HG03135 (cell line): ENCODE measurements around the gene CIC.
"Not testable (repeated sequence)": the region's sequence is repeated elsewhere in the genome, so short reads cannot be mapped to it uniquely, and the experiment has no call there.

ENCODE experiments used
- ATAC-seq: cut with Tn5 transposase; IDR thresholded peaks from one replicate; pipeline ENCODE4 v1.9.1; 2021; ENCODE audit warnings: mild to moderate bottlenecking, moderate library complexity; ENCODE audit not compliant: unreplicated experiment

Gene CIC

DNA sequence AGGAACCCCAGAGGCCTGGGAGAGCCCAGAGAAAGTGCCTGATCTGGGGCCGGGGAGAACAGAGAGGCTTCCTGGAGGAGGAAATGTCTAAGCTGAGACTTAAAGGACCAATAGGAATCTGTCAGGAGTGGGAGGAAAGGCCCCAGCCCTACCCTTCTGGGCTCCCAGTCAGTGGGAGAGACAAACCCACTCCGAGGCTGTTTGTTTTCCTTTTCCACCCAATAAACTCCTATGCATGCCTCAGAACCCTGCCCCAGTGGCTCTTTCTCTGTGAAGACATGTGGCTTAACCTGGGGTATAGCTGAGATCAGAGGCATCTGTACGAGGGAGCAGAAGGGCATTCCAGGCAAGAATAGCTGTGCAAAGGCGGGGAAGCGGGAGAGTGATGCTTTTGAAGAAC lies 58.3 kb downstream of the CIC start:
- ATAC-seq: no peak

DNA sequence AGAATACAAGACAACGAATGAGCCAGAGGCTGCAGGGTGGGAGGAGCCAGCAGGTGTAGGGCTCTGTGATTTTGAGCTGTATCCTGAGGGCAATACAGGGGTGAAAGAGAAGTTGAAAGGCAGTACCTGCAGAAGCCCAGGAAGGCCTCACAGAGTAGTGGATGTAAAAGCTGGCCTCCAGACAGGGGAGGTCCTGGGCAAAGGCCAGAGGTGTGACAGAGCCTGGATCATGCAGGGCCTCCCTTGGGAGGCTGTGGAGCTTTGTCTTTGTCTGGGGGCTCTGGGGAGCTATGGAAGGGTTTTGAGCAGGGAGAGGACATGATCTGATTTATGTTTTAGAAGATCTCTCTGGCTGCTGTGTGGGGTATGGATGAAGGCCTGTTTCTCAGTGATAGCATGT lies 59.1 kb downstream of the CIC start:
- no peak for ATAC-seq

DNA sequence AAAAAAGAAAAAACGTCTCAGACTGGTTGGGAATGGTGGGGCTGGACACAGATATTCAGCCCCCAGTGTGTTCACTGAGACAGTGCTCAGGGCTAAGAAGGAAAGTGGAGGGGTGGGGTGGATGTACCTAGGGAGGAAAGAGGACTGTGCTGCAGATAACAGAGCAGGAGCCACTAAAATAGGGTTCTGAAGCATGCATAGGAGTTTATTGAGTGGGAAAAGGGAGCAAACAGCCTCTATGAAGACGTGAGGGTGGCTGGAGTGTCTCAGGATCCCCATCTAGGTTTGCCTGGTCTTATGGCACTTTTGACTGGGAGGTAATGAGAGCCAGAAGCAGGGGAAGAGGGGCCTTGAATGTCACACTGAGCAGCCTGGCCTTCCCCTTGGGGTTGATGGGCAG lies 59.8 kb downstream of the CIC start:
- ATAC-seq: no peak

DNA sequence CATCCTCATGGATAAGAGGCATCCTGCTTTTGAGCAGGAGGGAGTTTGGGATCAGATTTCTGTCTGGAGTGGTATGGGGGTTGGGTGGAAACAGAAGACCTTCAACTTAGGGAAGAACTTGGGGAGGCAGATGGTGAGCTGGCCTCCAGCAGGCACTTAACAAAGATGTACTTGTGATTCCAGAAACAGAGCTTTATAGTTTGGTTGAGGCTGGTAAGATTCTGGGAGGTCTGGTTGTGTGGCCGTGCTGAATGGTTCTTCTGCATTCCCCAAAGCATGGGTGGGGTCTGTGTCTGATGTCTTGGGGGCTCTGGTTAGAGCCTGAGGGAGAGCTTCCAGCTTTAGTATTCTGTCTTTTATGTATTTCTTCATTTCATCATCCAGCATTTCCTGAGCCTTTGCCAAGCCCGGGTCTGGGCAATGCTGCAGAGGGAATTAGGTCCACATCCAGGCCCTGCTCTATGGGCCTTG lies 61.2 kb downstream of the CIC start:
- no peak for ATAC-seq

DNA sequence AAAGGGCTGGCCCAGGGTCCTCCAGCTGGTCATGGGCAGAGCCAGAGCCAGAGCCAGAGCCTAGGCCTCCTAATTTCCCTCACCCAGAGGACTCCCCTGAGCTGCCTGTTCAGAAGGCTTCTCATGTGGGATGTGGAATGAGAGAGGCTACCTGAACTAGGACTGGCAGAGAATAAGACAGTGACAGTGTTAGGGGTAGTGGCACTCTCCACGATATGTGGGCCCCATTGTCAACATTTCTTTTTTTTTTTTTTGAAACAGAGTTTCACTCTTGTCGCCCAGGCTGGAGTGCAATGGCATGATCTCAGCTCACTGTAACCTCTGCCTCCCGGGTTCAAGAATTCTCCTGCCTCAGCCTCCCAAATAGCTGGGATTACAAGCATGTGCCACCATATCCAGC lies 62.3 kb downstream of the CIC start:
- not testable (repeated sequence) for ATAC-seq

DNA sequence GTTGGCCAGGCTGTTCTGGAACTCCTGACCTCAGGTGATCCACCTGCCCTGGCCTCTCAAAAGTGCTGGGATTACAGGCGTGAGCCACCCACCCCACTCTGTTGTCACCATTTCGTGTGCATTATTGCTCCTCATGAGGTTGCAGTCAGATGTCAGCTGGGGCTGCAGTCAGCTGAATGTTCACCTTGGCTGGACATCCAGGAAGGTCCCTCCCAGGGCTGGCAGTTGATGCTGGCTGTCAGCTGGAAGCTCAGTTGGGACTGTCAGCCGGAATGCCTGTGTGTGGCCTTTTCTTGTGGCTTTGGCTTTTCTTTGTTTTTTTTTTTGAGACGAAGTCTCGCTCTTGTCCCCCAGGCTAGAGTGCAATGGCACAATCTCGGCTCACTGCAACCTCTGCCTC lies 63.0 kb downstream of the CIC start:
- ATAC-seq: no peak

DNA sequence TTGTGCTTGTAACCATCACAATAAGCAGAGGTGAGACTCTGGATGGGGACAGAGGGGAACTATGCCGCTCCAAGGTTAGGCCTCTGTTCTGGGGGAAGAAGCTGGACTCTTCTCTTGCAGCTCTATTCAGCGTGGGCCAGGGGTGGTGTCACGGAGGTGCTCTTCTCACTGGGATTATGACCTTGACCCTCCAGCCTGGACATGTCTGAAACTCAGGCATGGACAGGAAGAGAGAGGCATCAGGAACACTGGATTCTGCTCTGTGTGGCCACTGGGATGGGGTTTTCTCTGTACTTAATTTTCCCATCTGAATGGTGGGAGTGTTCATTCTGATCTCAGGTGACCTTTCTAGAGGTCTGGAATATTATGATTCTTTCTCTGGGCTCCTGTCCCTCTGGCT lies 64.0 kb downstream of the CIC start:
- ATAC-seq: no peak

DNA sequence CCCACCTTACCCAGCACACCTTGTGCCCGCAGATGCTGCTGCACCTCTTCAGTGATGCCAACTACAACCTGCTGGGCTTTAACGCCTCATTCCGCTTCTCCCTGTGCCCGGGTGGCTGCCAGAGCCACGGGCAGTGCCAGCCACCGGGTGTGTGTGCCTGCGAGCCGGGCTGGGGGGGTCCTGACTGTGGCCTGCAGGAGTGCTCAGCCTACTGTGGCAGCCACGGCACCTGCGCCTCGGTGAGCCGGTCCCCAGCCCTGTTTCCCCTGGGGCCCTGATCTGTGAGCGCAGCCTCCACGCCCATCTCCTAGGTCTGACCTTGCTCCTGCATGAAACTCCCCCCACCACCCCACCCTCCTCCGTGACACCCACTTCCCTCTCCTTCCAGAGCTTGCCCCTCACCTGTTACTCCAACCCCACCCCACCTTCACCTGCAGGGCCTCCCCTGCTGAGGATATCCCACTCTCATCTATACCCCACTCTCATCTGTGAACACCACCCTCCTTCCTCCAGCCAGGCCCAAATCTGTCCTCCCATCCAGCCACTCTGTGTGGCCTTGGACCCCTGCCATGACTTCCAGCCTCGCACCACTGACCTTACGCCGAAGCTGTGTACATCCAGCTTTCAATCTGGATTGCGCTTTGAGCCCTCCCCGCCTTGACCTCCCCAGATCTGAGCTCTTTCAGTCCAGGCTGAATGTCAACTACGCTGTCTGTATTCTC lies 65.1 kb downstream of the CIC start:
- no peak for ATAC-seq

DNA sequence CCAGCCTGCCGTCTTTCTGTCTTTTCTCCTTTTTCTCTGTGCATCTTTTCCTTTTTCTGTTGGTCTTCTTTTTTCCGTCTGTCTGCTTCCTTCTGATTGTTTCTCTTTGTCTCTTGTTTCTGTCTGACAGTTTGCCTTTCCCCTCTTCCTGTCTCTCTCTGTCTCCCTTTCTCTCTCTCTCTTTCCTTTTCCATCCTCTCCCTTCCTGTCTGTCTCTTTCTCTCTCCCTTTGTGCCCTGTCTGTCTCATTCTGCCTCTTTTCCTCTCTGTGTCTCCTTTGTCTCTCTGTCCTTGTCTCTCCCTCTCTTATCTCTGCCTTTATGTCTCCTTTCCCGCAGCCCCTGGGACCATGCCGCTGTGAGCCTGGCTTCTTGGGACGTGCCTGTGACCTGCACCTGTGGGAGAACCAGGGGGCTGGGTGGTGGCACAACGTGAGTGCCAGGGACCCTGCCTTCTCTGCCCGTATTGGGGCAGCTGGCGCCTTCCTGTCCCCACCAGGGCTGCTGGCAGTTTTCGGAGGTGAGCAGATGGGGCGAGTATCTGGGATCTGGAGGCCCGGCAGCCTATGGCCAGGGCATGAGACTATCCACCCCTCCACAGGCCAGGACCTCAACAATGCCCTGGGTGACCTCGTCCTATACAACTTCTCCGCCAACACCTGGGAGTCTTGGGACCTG lies 65.8 kb downstream of the CIC start:
- ATAC-seq: no peak

DNA sequence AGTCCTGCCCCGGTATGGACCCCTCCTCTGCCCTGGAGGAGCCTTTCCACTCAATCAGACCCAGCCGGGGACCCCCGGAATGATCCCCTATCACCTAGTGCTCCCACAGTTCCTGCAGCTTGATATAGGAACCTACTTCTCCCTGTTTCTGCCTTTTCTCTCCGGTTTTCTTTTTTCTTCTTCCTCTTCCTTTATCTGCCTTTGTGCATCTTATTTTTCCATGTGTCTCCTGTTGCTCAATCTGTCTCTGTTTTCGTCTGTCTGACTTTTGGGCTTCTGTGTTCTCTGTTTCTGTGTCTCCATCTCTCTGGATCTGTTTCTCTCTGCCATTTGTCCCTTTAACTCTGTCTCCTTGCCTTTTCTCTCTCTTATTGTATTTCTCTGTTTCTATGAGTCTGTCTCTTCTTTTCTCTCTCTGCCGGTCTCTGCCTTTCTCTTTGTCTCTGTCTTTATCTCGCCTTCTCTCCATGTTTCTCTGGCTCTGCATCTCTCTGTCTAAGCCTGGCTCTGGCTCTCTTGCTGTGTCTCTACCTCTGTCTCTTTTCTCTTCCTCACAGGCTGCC lies 66.4 kb downstream of the CIC start:
- no peak for ATAC-seq

DNA sequence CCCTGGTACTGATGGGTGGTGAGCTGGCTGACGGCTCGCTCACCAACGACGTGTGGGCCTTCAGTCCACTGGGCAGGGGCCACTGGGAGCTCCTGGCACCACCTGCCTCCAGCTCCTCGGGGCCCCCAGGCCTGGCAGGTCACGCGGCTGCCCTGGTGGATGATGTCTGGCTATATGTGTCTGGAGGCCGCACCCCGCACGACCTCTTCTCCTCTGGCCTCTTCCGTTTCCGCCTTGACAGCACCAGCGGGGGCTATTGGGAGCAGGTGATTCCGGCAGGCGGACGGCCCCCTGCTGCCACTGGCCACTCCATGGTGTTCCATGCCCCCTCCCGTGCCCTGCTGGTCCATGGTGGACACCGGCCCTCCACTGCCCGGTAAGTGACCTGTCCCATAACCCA lies 66.9 kb downstream of the CIC start:
- no peak for ATAC-seq

DNA sequence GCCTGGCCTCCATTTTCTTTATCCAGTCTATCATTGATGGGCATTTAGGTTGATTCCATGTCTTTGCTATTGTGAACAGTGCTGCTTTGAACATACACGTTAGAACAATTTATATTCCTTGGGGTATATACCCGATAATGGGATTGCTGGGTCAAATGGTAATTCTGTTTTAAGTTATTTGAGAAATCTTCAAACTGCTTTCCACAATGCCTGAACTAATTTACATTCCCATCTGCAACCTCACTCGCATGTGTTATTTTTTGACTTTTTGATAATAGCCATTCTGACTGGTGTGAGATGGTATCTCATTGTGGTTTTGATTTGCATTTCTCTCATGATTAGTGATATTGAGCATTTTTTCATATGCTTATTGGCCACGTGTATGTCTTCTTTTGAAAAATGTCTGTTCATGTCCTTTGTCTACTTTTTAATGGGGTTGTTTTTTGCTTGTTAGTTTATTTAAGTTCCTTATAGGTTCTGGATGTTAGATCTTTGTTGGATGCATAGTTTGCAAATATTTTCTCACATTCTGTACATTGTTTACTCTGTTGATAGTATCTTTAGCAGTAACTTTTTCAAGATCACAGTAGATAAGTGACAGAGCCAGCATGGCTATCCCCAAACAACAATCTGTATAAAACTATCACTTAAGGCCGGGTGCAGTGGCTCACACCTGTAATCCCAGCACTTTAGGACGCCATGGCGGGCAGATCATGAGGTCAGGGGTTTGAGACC lies 70.2 kb downstream of the CIC start:
- ATAC-seq: not testable (repeated sequence)

DNA sequence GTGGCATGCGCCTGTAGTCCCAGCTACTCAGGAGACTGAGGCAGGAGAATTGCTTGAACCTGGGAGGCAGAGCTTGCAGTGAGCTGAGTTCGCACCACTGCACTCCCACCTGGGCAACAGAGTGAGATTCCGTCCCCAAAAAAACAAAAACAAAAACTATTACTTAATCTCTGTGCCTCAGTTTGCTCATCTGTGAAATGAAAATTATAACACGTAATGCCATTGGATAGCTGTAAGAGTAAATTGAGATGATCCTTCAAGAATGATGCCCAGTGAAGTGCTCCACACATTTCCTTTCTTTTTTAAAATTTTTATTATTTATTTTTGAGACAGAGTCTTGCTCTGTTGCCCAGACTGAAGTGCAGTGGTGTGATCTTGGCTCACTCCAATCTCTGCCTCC lies 70.9 kb downstream of the CIC start:
- ATAC-seq: not testable (repeated sequence)

DNA sequence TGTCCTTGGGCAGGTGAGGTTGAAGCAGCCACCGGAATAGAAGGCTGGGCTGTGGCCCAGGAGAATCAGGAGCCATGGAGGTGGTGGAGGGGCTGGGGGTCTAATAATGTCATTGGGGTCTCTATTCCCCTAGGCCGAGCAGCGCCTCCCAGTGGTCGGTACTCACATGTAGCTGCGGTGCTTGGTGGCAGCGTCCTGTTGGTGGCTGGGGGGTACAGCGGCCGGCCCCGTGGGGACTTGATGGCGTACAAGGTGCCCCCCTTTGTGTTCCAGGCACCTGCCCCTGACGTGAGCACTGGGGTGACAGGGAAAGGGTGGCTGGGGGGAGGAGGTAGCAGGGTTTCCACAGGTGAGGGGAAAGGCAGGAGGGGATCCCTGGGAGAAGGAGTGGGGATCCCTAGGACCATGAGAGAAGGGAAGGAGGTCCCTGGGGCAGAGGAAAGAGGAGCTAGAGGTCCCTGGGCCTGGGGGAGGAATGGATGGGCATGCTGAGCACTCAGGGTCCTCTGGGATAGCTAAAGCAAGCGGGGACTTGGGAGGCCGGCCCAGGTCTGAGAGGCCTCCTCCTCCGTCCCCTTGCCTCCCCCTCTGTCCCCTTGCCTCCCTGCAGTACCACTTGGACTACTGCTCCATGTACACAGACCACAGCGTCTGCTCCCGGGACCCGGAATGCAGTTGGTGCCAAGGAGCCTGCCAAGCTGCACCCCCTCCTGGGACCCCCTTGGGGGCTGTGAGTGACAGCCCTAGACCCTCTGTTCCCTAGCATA lies 74.5 kb downstream of the CIC start:
- ATAC-seq: no peak

DNA sequence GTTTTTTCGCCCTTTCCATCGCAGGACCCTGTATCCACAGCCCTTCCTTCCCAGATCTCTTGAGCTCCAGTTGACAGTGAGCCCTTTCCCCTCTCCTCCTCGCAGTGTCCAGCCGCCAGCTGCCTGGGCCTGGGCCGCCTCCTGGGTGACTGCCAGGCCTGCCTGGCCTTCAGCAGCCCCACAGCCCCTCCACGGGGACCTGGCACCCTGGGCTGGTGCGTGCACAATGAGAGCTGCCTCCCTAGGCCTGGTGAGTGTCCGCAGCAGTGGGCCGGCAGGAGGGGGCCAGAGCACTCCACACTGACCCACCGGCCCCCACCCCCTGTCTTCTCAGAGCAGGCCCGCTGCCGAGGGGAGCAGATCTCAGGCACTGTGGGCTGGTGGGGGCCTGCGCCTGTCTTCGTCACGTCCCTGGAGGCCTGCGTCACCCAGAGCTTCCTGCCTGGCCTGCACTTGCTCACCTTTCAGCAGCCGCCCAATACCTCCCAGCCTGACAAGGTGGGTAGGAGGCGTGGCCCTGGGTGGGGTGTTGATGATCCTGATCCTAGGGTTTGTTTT lies 75.4 kb downstream of the CIC start:
- no peak for ATAC-seq
